ENCODE data around the gene CCDC33. TPM values are rescaled to one million over a fixed set of nuclear protein-coding genes. Genes with fewer than 3 reads are reported as not detected.

The CCDC33 gene
- total and polyA plus RNA-seq, 10 of the 15 experiments (the other 5 are each of a cell fraction or from before 2014, with no cell fraction given): 0.57 to 5.8 (median 4.3) TPM

- SMC1A ChIA-PET (ENCODE audit: uncharacterized antibody, unreplicated experiment): interaction anchor here (0.7 to 1.3 kb wide), 2 partner anchors 11 to 15 kb away, joined by 3 to 4 read pairs; no protein-coding TSS in a partner anchor
- in situ Hi-C loops (cut with MboI) (no loop called here), intact Hi-C loops (cut with micrococcal nuclease; ENCODE audit: unreplicated experiment) (no loop called here)
- FAIRE-seq: no peak
- no peak for TF ChIP-seq ZNF24 (IDR thresholded peaks at IDR 0.05)
- TF ChIP-seq SUZ12 (IDR thresholded peaks at IDR 0.05; ENCODE audit: unreplicated experiment): no peak
- TF ChIP-seq ZNF687 (IDR thresholded peaks at IDR 0.05): no peak
- no peak for TF ChIP-seq EZH2 (IDR thresholded peaks at IDR 0.05; ENCODE audit: borderline replicate concordance, control insufficient read depth, low read depth, low read length)
- no peak for TF ChIP-seq SMC3 (IDR thresholded peaks at IDR 0.05; ENCODE audit: borderline replicate concordance, low read length)
- no peak for TF ChIP-seq SIN3A (IDR thresholded peaks at IDR 0.05; ENCODE audit: low read depth, low read length)
- TF ChIP-seq NRF1 (conservative IDR thresholded peaks at IDR 0.05; ENCODE audit: low read depth, low read length): no peak
- no peak for TF ChIP-seq SRF (IDR thresholded peaks at IDR 0.05; ENCODE audit: low read depth in 2 of 2, low read length in 2 of 2)
- no peak for TF ChIP-seq STAT1 (conservative IDR thresholded peaks at IDR 0.05)
- no peak for TF ChIP-seq SP1 (IDR thresholded peaks at IDR 0.05; ENCODE audit: low read depth, low read length)
- peak; percentile 73 for TF ChIP-seq SPI1 (IDR thresholded peaks at IDR 0.05; ENCODE audit: borderline replicate concordance, insufficient read depth, low read depth, low read length)
- no peak for TF ChIP-seq SMAD1 (IDR thresholded peaks at IDR 0.05; ENCODE audit: low read depth, partially characterized antibody)
- TF ChIP-seq LARP7 (IDR thresholded peaks at IDR 0.05): no peak
- TF ChIP-seq TBL1XR1 (IDR thresholded peaks at IDR 0.05; ENCODE audit: low read depth, low read length): no peak
- peak; percentile 87 for TF ChIP-seq MEF2B (IDR thresholded peaks at IDR 0.05; ENCODE audit: partially characterized antibody, poor library complexity, severe bottlenecking)
- no peak for TF ChIP-seq PRDM15 (CRISPR knock-in tag; IDR thresholded peaks at IDR 0.05)
- no peak for TF ChIP-seq POLR2A (IDR thresholded peaks at IDR 0.05; ENCODE audit: low read depth, low read length)
- H3K4me2 ChIP-seq (ENCODE audit: control insufficient read depth, insufficient read depth): no peak overlapping the region; the same call in 1 of the 2 replicates
- POLR2A ChIA-PET: interaction anchor here (0.7 kb wide), 1 partner anchor 1850 kb away, joined by 3 read pairs; no protein-coding TSS in a partner anchor
- CTCF ChIA-PET: interaction anchor here (4.3 to 5.2 kb wide), 3 partner anchors 8 to 196 kb away, joined by 19 to 147 read pairs (median 26); partner anchors contain the start of gene ISLR2
- RAD21 ChIA-PET (ENCODE audit: unreplicated experiment): no interaction called here
- H2AFZ ChIP-seq (ENCODE audit: control insufficient read depth, low read depth, low read length): no peak overlapping the region
- H3K36me3 ChIP-seq (ENCODE audit: control insufficient read depth in 2 of 2, insufficient read depth in 2 of 2, low read length in 1 of 2): no peaks in the 10 kb centered on the region
- H3K27ac ChIP-seq (ENCODE audit: control insufficient read depth, insufficient read depth): no peak overlapping the region
- no peak for DNase-seq (ENCODE audit: low read depth, low spot score)
- no peaks in the 10 kb centered on the region for H3K9me3 ChIP-seq (replicated peaks; ENCODE audit: control insufficient read depth, insufficient read depth, low read length)
- WGBS (ENCODE audit: insufficient coverage, insufficient replicate concordance, low lambda C conversion rate, missing lambda C conversion rate): 45% methylated on average over 6 of the region's 6 CpGs
- H3K27me3 ChIP-seq (replicated peaks in 1 of 2; ENCODE audit: control insufficient read depth in 2 of 2, insufficient read depth in 2 of 2, low read length in 1 of 2): no peaks in the 10 kb centered on the region
- no peak overlapping the region for H3K9ac ChIP-seq (ENCODE audit: control insufficient read depth, insufficient read depth, low read length)
- H3K79me2 ChIP-seq (ENCODE audit: control insufficient read depth, insufficient read depth, low read length): no peaks in the 10 kb centered on the region
- H3K4me1 ChIP-seq (ENCODE audit: control insufficient read depth, insufficient read depth, low read length): peaks cover 53% of the 10 kb centered on the region
- peak; percentile 21; the same call in 2 of the 3 replicates for ATAC-seq
- no peak overlapping the region for H3K4me3 ChIP-seq
- no TSS peak for BruUV-seq (replicated peaks)
- H4K20me1 ChIP-seq (ENCODE audit: control insufficient read depth, insufficient read depth): no peaks in the 10 kb centered on the region
Measured at GRCh38 chr15:74318376-74319137, 82.4 kb downstream of the CCDC33 start.

Data from GM12878 (cell line).